Spinal cord (tissue), 10 donors: ENCODE data around the gene CLIP1. TPM values are rescaled to one million over a fixed set of nuclear protein-coding genes. Genes with fewer than 3 reads are reported as not detected.
A peak's percentile ranks its signal among the peaks of the same experiment; 100 is the strongest.
"Not testable (repeated sequence)": the region's sequence is repeated elsewhere in the genome, so short reads cannot be mapped to it uniquely, and the experiment has no call there.

Experiments used
- DNase-seq, 6 donors: peaks; one replicate each; pipeline versions ENCODE4 v3.0.0 to v3.0.0-alpha.2; 2013 to 2015; ENCODE audit warnings: low spot score in 6 of 6, low read depth in 4 of 6
- H3K27ac ChIP-seq: one replicate; pipeline ENCODE4 v1.5.1; 2013; ENCODE audit warnings: low read depth, low read length, control low read depth
- H3K27me3 ChIP-seq: one replicate; pipeline ENCODE4 v1.6.1; 2013; ENCODE audit warnings: low read length; ENCODE audit not compliant: control insufficient read depth, insufficient read depth
- H3K36me3 ChIP-seq: one replicate; pipeline ENCODE4 v1.6.1; 2013; ENCODE audit warnings: low read length; ENCODE audit not compliant: control insufficient read depth, insufficient read depth
- H3K4me1 ChIP-seq: one replicate; pipeline ENCODE4 v1.6.1; 2013; ENCODE audit warnings: low read length; ENCODE audit not compliant: control insufficient read depth, insufficient read depth
- H3K4me3 ChIP-seq: one replicate; pipeline ENCODE4 v1.5.1; 2013; ENCODE audit warnings: low read depth, low read length, control low read depth
- H3K9me3 ChIP-seq: one replicate; pipeline ENCODE4 v1.6.1; 2013; ENCODE audit warnings: low read length; ENCODE audit not compliant: control insufficient read depth, insufficient read depth
- WGBS: methylation state at CpG from one replicate; pipeline ENCODE4 v1.1.5; 2013; ENCODE audit warnings: missing lambda C conversion rate; ENCODE audit not compliant: insufficient coverage; 5-methylcytosine and 5-hydroxymethylcytosine counted together
- polyA plus RNA-seq, 2 donors: library from polyadenylated mRNA; unstranded; fragments of 120-200 nt; gene quantifications; one replicate each; pipeline ENCODE4 v1.2.1, GENCODE V29; 2013; ENCODE audit not compliant: insufficient read length in 2 of 2
- total RNA-seq, 2 donors: library from RNA; depleted of rRNA in 1 of 2; stranded (reverse); fragments of 120-200 nt in 1 of 2; fragments of >200 nt in 1 of 2; gene quantifications; one replicate each; pipeline versions ENCODE4 v1.2.3 to v1.2.4, GENCODE V29; 2013 to 2014
- donor health status: healthy.

CLIP1 gene
- total and polyA plus RNA-seq, 4 donors, result 52.1 to 53.6 (median 52.9) TPM

- H3K9me3 ChIP-seq, result no peaks in the 10 kb centered on the region
- H3K36me3 ChIP-seq, result peaks cover 10% of the 10 kb centered on the region
- 99% methylated on average over 10 of the region's 13 CpGs for WGBS
- H3K27ac ChIP-seq, result no peak overlapping the region
- DNase-seq, result no peak
- no peaks in the 10 kb centered on the region for H3K4me1 ChIP-seq
- no peak overlapping the region for H3K4me3 ChIP-seq
- H3K27me3 ChIP-seq, result no peaks in the 10 kb centered on the region
Observed at GRCh38 chr12:122385171-122386016, 37.1 kb downstream of the CLIP1 start.

- H3K27ac ChIP-seq, result no peak overlapping the region
- no peak overlapping the region for H3K4me3 ChIP-seq
- no peaks in the 10 kb centered on the region for H3K27me3 ChIP-seq
- no peaks in the 10 kb centered on the region for H3K4me1 ChIP-seq
- no peak for DNase-seq
- H3K9me3 ChIP-seq, result no peaks in the 10 kb centered on the region
- H3K36me3 ChIP-seq, result peaks cover 28% of the 10 kb centered on the region
- 53% methylated on average over 4 of the region's 6 CpGs for WGBS
Observed at GRCh38 chr12:122382919-122383350, 39.5 kb downstream of the CLIP1 start.

GRCh38 chr12:122381021-122381420 lies 41.4 kb downstream of the CLIP1 start:
- Histone ChIP-seq H3K4me1 (no peaks in the 10 kb centered on the region), H3K36me3 (peaks cover 45% of the 10 kb centered on the region), H3K4me3 (no peak overlapping the region), H3K9me3 (no peaks in the 10 kb centered on the region), H3K27me3 (no peaks in the 10 kb centered on the region), H3K27ac (no peak overlapping the region)
- no CpG with 5 or more reads among the region's 1 CpG for whole genome bisulfite sequencing
- DNase-seq, result no peak

- H3K27me3 ChIP-seq, H3K9me3 ChIP-seq, H3K4me1 ChIP-seq, H3K4me3 ChIP-seq, DNase-seq, H3K27ac ChIP-seq: not testable (repeated sequence)
- H3K36me3 ChIP-seq, result peaks cover 53% of the 10 kb centered on the region
- no CpG with 5 or more reads among the region's 5 CpGs for WGBS
Observed at GRCh38 chr12:122376751-122377150, 45.7 kb downstream of the CLIP1 start.

GRCh38 chr12:122374707-122375106 lies 47.8 kb downstream of the CLIP1 start:
- Histone ChIP-seq H3K27me3 (no peaks in the 10 kb centered on the region), H3K27ac (no peak overlapping the region), H3K36me3 (peaks cover 47% of the 10 kb centered on the region), H3K9me3 (no peaks in the 10 kb centered on the region), H3K4me1 (no peaks in the 10 kb centered on the region), H3K4me3 (no peak overlapping the region)
- DNase-seq, result no peak
- no CpG with 5 or more reads among the region's 5 CpGs for WGBS

GRCh38 chr12:122371475-122372045 lies 50.9 kb downstream of the CLIP1 start:
- no peak overlapping the region for H3K4me3 ChIP-seq
- H3K9me3 ChIP-seq, result no peaks in the 10 kb centered on the region
- H3K27me3 ChIP-seq, result no peaks in the 10 kb centered on the region
- H3K36me3 ChIP-seq, result peaks cover 20% of the 10 kb centered on the region
- no peak for DNase-seq
- no peaks in the 10 kb centered on the region for H3K4me1 ChIP-seq
- no peak overlapping the region for H3K27ac ChIP-seq
- WGBS, result 78% methylated on average over 7 of the region's 8 CpGs

- no peak overlapping the region for H3K4me3 ChIP-seq
- no CpG with 5 or more reads among the region's 10 CpGs for WGBS
Observed at GRCh38 chr12:122368361-122369073, 54.0 kb downstream of the CLIP1 start.

GRCh38 chr12:122367632-122368031 lies 54.8 kb downstream of the CLIP1 start:
- H3K36me3 ChIP-seq, result peaks cover 15% of the 10 kb centered on the region
- not testable (repeated sequence) for H3K4me3 ChIP-seq, H3K9me3 ChIP-seq, H3K4me1 ChIP-seq, H3K27ac ChIP-seq, DNase-seq, H3K27me3 ChIP-seq

More at GRCh38 chr12:122368361-122369073, 54.0 kb downstream of the CLIP1 start:
- Histone ChIP-seq H3K4me1 (peaks cover 4% of the 10 kb centered on the region), H3K9me3 (no peaks in the 10 kb centered on the region), H3K27me3 (no peaks in the 10 kb centered on the region), H3K27ac (peak overlapping the region; percentile 29), H3K36me3 (peaks cover 14% of the 10 kb centered on the region)
- peak in 1 of 6 donors; percentile 44 for DNase-seq

- DNase-seq, result peak in 1 of 6 donors; percentile 17
- no peaks in the 10 kb centered on the region for H3K9me3 ChIP-seq
- H3K27me3 ChIP-seq, result no peaks in the 10 kb centered on the region
- 20% methylated on average over 1 of the region's 3 CpGs for WGBS
- no peak overlapping the region for H3K4me3 ChIP-seq
- H3K4me1 ChIP-seq, result peaks cover 4% of the 10 kb centered on the region
- H3K27ac ChIP-seq, result no peak overlapping the region
- peaks cover 15% of the 10 kb centered on the region for H3K36me3 ChIP-seq
Observed at GRCh38 chr12:122366685-122367475, 55.6 kb downstream of the CLIP1 start.
